OCI-LY7 (cell line): ENCODE data around the gene ABHD11. TPM values are rescaled to one million over a fixed set of nuclear protein-coding genes. Genes with fewer than 3 reads are reported as not detected.

Source experiments
- BruUV-seq: library from RNA; stranded (reverse); fragments of 400-500 nt; replicated peaks from 2 replicates; lab custom pipeline; 2021; lab: Mats Ljungman, UMichigan
- CTCF ChIA-PET: fragments of 300-600 bp; sonication (Branson Sonifier 250); formaldehyde crosslinking; loops from one replicate; lab custom pipeline; 2022; ENCODE audit warnings: antibody characterized with exemption; ENCODE audit not compliant: unreplicated experiment; lab: Charles Lee
- POLR2A ChIA-PET: fragments of 300-600 bp; sonication (Branson Sonifier 250); formaldehyde crosslinking; loops from one replicate; lab custom pipeline; 2022; ENCODE audit warnings: antibody characterized with exemption; lab: Charles Lee
- DNase-seq: peaks from one replicate; pipeline ENCODE4 v3.0.0-alpha.2; 2015; ENCODE audit warnings: low spot score
- H2AFZ ChIP-seq: fragments of 200-600 bp; sonication (generic), shearing (Covaris generic); 2 replicates; pipeline ENCODE4 v1.6.1; 2014; ENCODE audit warnings: mild to moderate bottlenecking, antibody characterized with exemption, low read length, moderate library complexity
- H3K27ac ChIP-seq: fragments of 200-600 bp; sonication (generic); 2 replicates; pipeline ENCODE4 v1.5.1; 2014; ENCODE audit warnings: mixed run types, low read depth, mild to moderate bottlenecking, moderate library complexity, low read length, inconsistent platforms; ENCODE audit not compliant: poor library complexity, severe bottlenecking
- H3K36me3 ChIP-seq: fragments of 200-600 bp; sonication (generic); 2 replicates; pipeline ENCODE4 v1.6.1; 2014; ENCODE audit warnings: mild to moderate bottlenecking, antibody characterized with exemption, low read length, moderate library complexity, mixed read lengths; ENCODE audit not compliant: insufficient read depth
- H3K4me1 ChIP-seq: fragments of 200-600 bp; sonication (generic); 2 replicates; pipeline ENCODE4 v1.5.1; 2014; ENCODE audit warnings: mild to moderate bottlenecking, low read length; ENCODE audit not compliant: insufficient read depth, poor library complexity, severe bottlenecking
- H3K4me2 ChIP-seq: fragments of 200-600 bp; sonication (generic); 2 replicates; pipeline ENCODE4 v1.6.1; 2014; ENCODE audit warnings: mild to moderate bottlenecking, low read length
- H3K4me3 ChIP-seq: fragments of 200-600 bp; sonication (generic); 2 replicates; pipeline ENCODE4 v1.5.1; 2014; ENCODE audit warnings: mild to moderate bottlenecking, low read depth, low read length; ENCODE audit not compliant: poor library complexity, severe bottlenecking
- H3K79me2 ChIP-seq: fragments of 200-600 bp; sonication (generic); 2 replicates; pipeline ENCODE4 v1.6.1; 2016; ENCODE audit warnings: low read depth, mild to moderate bottlenecking, low read length, moderate library complexity, mixed read lengths; ENCODE audit not compliant: insufficient read depth
- H3K9me2 ChIP-seq: fragments of 200-600 bp; sonication (generic); 2 replicates; pipeline ENCODE4 v1.6.1; 2016; ENCODE audit warnings: mild to moderate bottlenecking, low read length, mixed read lengths; ENCODE audit not compliant: insufficient read depth
- H3K9me3 ChIP-seq: fragments of 200-600 bp; sonication (generic); 2 replicates; pipeline ENCODE4 v1.6.1; 2014; ENCODE audit warnings: mild to moderate bottlenecking, mixed run types, low read length, mixed read lengths
- H4K20me1 ChIP-seq: fragments of 200-600 bp; sonication (generic); 2 replicates; pipeline ENCODE4 v1.6.1; 2014; ENCODE audit warnings: mild to moderate bottlenecking, antibody characterized with exemption, low read length, moderate library complexity, mixed read lengths; ENCODE audit not compliant: insufficient read depth
- EZH2phosphoT487 ChIP-seq: fragments of 200-600 bp; sonication (generic); IDR thresholded peaks from 2 replicates; pipeline ENCODE4 v1.6.1; 2018; ENCODE audit warnings: low read depth, borderline replicate concordance, mild to moderate bottlenecking, mixed run types, antibody characterized with exemption, low read length, moderate library complexity, mixed read lengths
- intact Hi-C: fragments of 100-400 bp; cut with micrococcal nuclease; formaldehyde crosslinking; loops from one replicate; pipeline ENCODE4 v1.10.0; 2022; ENCODE audit not compliant: unreplicated experiment
- total RNA-seq, 2 experiments: library from RNA; depleted of rRNA in 1 of 2; stranded (reverse); fragments of >200 nt in 1 of 2; shearing (Covaris generic) in 1 of 2; gene quantifications; 2 replicates each; pipeline ENCODE4 v1.2.3, GENCODE V29; 2014 to 2022
- TF ChIP-seq, protein P1 (sequence below): fragments of 200-600 bp; sonication (generic); conservative IDR thresholded peaks from 2 replicates; pipeline ENCODE4 v1.5.1; 2014; ENCODE audit warnings: mild to moderate bottlenecking, antibody characterized with exemption, low read length, moderate library complexity, mixed read lengths

The ABHD11 gene
- total RNA-seq, 2 experiments from 2014 or later = 27.4 to 27.5 TPM

DNA sequence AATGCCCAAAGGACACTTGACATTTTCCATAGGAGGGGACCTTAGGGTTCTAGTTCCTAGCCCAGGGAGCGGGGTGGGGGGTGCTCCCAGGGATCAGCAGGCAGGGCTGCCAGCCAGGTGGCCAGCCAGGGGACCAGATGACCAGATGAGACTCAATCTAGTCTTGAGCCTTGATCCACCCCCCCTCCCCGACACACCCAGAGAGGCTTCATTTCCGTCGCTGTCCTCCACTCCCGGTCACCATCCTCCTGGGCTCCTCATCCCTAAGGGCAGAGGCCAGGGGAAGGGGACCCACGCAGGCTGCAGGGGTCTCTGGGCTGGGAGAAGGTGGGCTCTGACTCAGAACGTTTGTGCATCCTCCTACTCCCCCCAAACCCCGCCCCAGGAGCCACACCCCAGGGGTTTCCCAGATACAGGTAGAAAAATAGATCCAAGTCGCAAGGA, 20.1 kb downstream of the ABHD11 start:
- Histone ChIP-seq H3K79me2 (no peaks in the 10 kb centered on the region), H3K4me1 (peaks cover 28% of the 10 kb centered on the region), H3K36me3 (no peaks in the 10 kb centered on the region), H4K20me1 (no peaks in the 10 kb centered on the region), H3K9me2 (no peaks in the 10 kb centered on the region), H3K27ac (no peak overlapping the region), H2AFZ (no peak overlapping the region), H3K9me3 (no peaks in the 10 kb centered on the region), H3K4me2 (peak overlapping the region; percentile 100), H3K4me3 (peak overlapping the region; percentile 95)
- intact Hi-C loops = no loop called here
- no TSS peak for BruUV-seq
- TF ChIP-seq, protein P1, sequence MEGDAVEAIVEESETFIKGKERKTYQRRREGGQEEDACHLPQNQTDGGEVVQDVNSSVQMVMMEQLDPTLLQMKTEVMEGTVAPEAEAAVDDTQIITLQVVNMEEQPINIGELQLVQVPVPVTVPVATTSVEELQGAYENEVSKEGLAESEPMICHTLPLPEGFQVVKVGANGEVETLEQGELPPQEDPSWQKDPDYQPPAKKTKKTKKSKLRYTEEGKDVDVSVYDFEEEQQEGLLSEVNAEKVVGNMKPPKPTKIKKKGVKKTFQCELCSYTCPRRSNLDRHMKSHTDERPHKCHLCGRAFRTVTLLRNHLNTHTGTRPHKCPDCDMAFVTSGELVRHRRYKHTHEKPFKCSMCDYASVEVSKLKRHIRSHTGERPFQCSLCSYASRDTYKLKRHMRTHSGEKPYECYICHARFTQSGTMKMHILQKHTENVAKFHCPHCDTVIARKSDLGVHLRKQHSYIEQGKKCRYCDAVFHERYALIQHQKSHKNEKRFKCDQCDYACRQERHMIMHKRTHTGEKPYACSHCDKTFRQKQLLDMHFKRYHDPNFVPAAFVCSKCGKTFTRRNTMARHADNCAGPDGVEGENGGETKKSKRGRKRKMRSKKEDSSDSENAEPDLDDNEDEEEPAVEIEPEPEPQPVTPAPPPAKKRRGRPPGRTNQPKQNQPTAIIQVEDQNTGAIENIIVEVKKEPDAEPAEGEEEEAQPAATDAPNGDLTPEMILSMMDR = no peak
- TF ChIP-seq EZH2phosphoT487 = no peak
- CTCF ChIA-PET = no interaction called here
- DNase-seq = no peak
- POLR2A ChIA-PET = no interaction called here

DNA sequence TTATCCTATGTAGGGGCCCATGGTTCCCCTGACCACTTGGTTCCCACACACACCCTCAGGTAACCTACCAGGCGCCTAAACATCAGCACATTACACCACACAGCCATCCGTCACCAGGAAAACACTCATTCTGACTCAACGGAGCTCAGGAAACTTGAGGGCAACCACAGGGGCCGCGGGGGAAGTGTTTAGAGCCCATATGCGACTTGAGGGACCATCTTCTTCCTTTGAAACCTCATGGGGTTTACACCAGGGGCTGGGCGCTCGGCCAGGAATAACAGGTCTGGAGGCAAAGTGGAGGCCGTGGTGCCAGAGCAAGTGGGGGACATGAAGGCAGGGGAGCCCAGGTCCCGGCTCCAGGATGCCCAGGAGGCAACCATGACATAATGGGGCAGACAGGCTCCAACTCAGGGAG, 20.6 kb downstream of the ABHD11 start:
- intact Hi-C loops = no loop called here
- Histone ChIP-seq H3K4me2 (peak overlapping the region; percentile 100), H3K27ac (no peak overlapping the region), H3K4me1 (peaks cover 28% of the 10 kb centered on the region), H3K4me3 (peak overlapping the region; percentile 95), H3K9me3 (no peaks in the 10 kb centered on the region), H4K20me1 (no peaks in the 10 kb centered on the region), H3K9me2 (no peaks in the 10 kb centered on the region), H3K36me3 (no peaks in the 10 kb centered on the region), H2AFZ (no peak overlapping the region), H3K79me2 (no peaks in the 10 kb centered on the region)
- BruUV-seq = no TSS peak
- POLR2A ChIA-PET = no interaction called here
- CTCF ChIA-PET = no interaction called here
- DNase-seq = peak; percentile 33
- TF ChIP-seq, protein P1 = no peak
- no peak for TF ChIP-seq EZH2phosphoT487

DNA sequence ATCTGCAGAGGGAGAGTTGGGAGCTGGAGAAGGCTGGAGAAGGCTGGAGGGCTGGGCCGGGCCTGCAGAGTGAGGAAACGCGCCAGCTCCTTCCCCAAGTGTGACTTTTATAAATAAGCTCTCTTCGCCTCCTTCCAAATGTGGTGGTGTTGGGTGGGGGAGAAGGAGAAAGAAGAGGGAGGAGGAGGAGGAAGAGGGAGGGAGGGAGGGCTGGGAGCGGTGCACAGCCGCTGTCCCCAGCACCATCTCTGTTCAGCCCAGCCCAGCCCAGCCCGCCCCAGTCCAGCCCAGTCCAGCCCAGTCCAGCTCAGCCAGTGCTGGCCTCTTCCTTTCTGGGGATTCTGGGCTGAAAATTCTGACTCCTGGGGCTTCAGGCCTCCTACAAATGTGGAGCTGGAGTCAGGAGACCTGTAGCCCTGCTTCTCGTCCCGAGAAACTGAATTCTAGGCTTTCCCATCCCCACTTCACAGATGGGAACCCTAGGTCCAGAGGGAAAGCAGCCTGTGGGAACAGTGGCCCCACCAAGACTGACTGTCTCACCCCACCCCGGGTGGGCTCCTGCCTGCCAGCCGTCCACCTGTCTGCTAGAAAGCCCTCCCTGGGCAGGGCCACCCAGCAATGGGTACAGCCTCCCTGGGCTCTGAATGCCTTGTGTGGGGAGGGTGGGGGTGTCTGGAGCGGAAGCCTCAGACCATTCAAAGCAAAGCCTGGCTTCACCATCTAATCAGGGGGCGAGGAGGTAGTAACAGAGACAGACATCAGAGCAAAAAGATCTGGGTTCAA, 21.4 kb downstream of the ABHD11 start:
- Histone ChIP-seq H2AFZ (no peak overlapping the region), H3K9me3 (no peaks in the 10 kb centered on the region), H3K4me1 (peaks cover 28% of the 10 kb centered on the region), H3K79me2 (no peaks in the 10 kb centered on the region), H3K9me2 (no peaks in the 10 kb centered on the region), H3K27ac (no peak overlapping the region), H3K4me2 (no peak overlapping the region), H4K20me1 (no peaks in the 10 kb centered on the region), H3K4me3 (no peak overlapping the region), H3K36me3 (no peaks in the 10 kb centered on the region)
- ChIA-PET POLR2A (interaction anchor here (0.6 kb wide), 1 partner anchor 190 kb away, joined by 3 read pairs; no protein-coding TSS in a partner anchor), CTCF (interaction anchor here (0.6 kb wide), 1 partner anchor 103 kb away, joined by 4 read pairs; no protein-coding TSS in a partner anchor)
- DNase-seq = no peak
- no peak for TF ChIP-seq EZH2phosphoT487
- TF ChIP-seq, protein P1 = no peak
- BruUV-seq = no TSS peak
- intact Hi-C loops = no loop called here
